G401.6 (cell line): ENCODE results near the gene SERPINA1.

Experiments used
- FAIRE-seq: peaks from 2 replicates; lab custom pipeline; 2012; peaks lifted over from hg19 to GRCh38; lab: Jason Lieb, UNC

SERPINA1 gene

GRCh38 chr14:94382716-94383596 is 5.4 kb downstream of the SERPINA1 start:
- FAIRE-seq: no peak

- no peak for FAIRE-seq
Measured at GRCh38 chr14:94382099-94382715, 6.2 kb downstream of the SERPINA1 start.

- no peak for FAIRE-seq
Measured at GRCh38 chr14:94381149-94382030, 7.0 kb downstream of the SERPINA1 start.

GRCh38 chr14:94380225-94381148 is 7.9 kb downstream of the SERPINA1 start:
- no peak for FAIRE-seq

- no peak for FAIRE-seq
Measured at GRCh38 chr14:94379291-94380224, 8.8 kb downstream of the SERPINA1 start.

GRCh38 chr14:94378527-94379290 is 9.7 kb downstream of the SERPINA1 start:
- FAIRE-seq: no peak

GRCh38 chr14:94377866-94378470 is 10.4 kb downstream of the SERPINA1 start:
- no peak for FAIRE-seq

GRCh38 chr14:94376976-94377865 is 11.2 kb downstream of the SERPINA1 start:
- no peak for FAIRE-seq

GRCh38 chr14:94376108-94376975 is 12.1 kb downstream of the SERPINA1 start:
- no peak for FAIRE-seq

GRCh38 chr14:94375552-94376107 is 12.8 kb downstream of the SERPINA1 start:
- no peak for FAIRE-seq

- no peak for FAIRE-seq
Measured at GRCh38 chr14:94374749-94375260, 13.6 kb downstream of the SERPINA1 start.

- FAIRE-seq: no peak
Measured at GRCh38 chr14:94374116-94374515, 14.3 kb downstream of the SERPINA1 start.

GRCh38 chr14:94373708-94374107 is 14.7 kb downstream of the SERPINA1 start:
- no peak for FAIRE-seq

- FAIRE-seq: no peak
Measured at GRCh38 chr14:94372021-94372605, 16.3 kb downstream of the SERPINA1 start.

- FAIRE-seq: no peak
Measured at GRCh38 chr14:94370524-94370910, 17.9 kb downstream of the SERPINA1 start.
